ENCODE results near the gene FAT2. TPM values are rescaled to one million over a fixed set of nuclear protein-coding genes. Genes with fewer than 3 reads are reported as not detected.

Gene FAT2
- total RNA-seq, 1 donor from 2014 or later, result 0.14 TPM

- H4K20me1 ChIP-seq (ENCODE audit: insufficient read depth, low read length), result no peaks in the 10 kb centered on the region
- H3K9ac ChIP-seq (ENCODE audit: low read length), result no peak overlapping the region
- H3K36me3 ChIP-seq (ENCODE audit: insufficient read depth, low read length), result no peaks in the 10 kb centered on the region
- Mint-ChIP-seq H3K4me1 (ENCODE audit: low read depth, unreplicated experiment) (no peaks in the 10 kb centered on the region), H3K9me3 (ENCODE audit: unreplicated experiment) (no peaks in the 10 kb centered on the region), H3K4me3 (ENCODE audit: unreplicated experiment) (no peak overlapping the region), H3K36me3 (ENCODE audit: low read depth, unreplicated experiment) (no peaks in the 10 kb centered on the region), H3K27me3 (ENCODE audit: low read depth, unreplicated experiment) (peaks cover 23% of the 10 kb centered on the region), H3K27ac (ENCODE audit: unreplicated experiment) (no peak overlapping the region)
- no peak overlapping the region for H3K27ac ChIP-seq (ENCODE audit: low read depth, low read length)
- FAIRE-seq (no peak), DNase-seq (ENCODE audit: low read depth) (no peak)
- no peak overlapping the region for H3K4me3 ChIP-seq (ENCODE audit: insufficient read depth, low read depth, low read length)
- H2AFZ ChIP-seq (ENCODE audit: low read depth, low read length), result no peak overlapping the region
- no peaks in the 10 kb centered on the region for H3K9me3 ChIP-seq (ENCODE audit: insufficient read depth, low read depth, low read length)
- H3K4me2 ChIP-seq (ENCODE audit: low read length), result no peak overlapping the region
- H3K4me1 ChIP-seq (ENCODE audit: insufficient read depth, low read length), result no peaks in the 10 kb centered on the region
- no peaks in the 10 kb centered on the region for H3K79me2 ChIP-seq (ENCODE audit: insufficient read depth, low read length)
- TF ChIP-seq EZH2 (IDR thresholded peaks at IDR 0.05; ENCODE audit: insufficient read depth, low read length) (no peak), CTCF (IDR thresholded peaks at IDR 0.05; ENCODE audit: insufficient read depth, low read depth, low read length) (no peak)
- peaks cover 4% of the 10 kb centered on the region for H3K27me3 ChIP-seq (ENCODE audit: insufficient read depth, low read length)
Measured at GRCh38 chr5:151572657-151573368, 18.3 kb downstream of the FAT2 start.

- H3K36me3 Mint-ChIP-seq (ENCODE audit: low read depth, unreplicated experiment), result no peaks in the 10 kb centered on the region
- H3K4me1 Mint-ChIP-seq (ENCODE audit: low read depth, unreplicated experiment), result no peaks in the 10 kb centered on the region
- Histone ChIP-seq H3K27me3 (ENCODE audit: insufficient read depth, low read length) (peaks cover 2% of the 10 kb centered on the region), H3K4me3 (ENCODE audit: insufficient read depth, low read depth, low read length) (no peak overlapping the region), H3K4me2 (ENCODE audit: low read length) (no peak overlapping the region), H3K9ac (ENCODE audit: low read length) (no peak overlapping the region), H2AFZ (ENCODE audit: low read depth, low read length) (no peak overlapping the region), H3K79me2 (ENCODE audit: insufficient read depth, low read length) (no peaks in the 10 kb centered on the region), H3K4me1 (ENCODE audit: insufficient read depth, low read length) (no peaks in the 10 kb centered on the region), H3K9me3 (ENCODE audit: insufficient read depth, low read depth, low read length) (no peaks in the 10 kb centered on the region), H3K27ac (ENCODE audit: low read depth, low read length) (no peak overlapping the region), H4K20me1 (ENCODE audit: insufficient read depth, low read length) (no peaks in the 10 kb centered on the region), H3K36me3 (ENCODE audit: insufficient read depth, low read length) (no peaks in the 10 kb centered on the region)
- no peak for DNase-seq (ENCODE audit: low read depth)
- no peak for FAIRE-seq
- H3K4me3 Mint-ChIP-seq (ENCODE audit: unreplicated experiment), result no peak overlapping the region
- H3K27me3 Mint-ChIP-seq (ENCODE audit: low read depth, unreplicated experiment), result peaks cover 27% of the 10 kb centered on the region
- H3K27ac Mint-ChIP-seq (ENCODE audit: unreplicated experiment), result no peak overlapping the region
- H3K9me3 Mint-ChIP-seq (ENCODE audit: unreplicated experiment), result peaks cover 6% of the 10 kb centered on the region
- no peak for TF ChIP-seq CTCF (IDR thresholded peaks at IDR 0.05; ENCODE audit: insufficient read depth, low read depth, low read length)
- TF ChIP-seq EZH2 (IDR thresholded peaks at IDR 0.05; ENCODE audit: insufficient read depth, low read length), result no peak
Measured at GRCh38 chr5:151571270-151572173, 19.6 kb downstream of the FAT2 start.
